Colon (tissue), 2 donors: ENCODE data around the gene NYAP1.

Experiments
- FAIRE-seq: peaks from 2 replicates; lab custom pipeline; 2012; peaks lifted over from hg19 to GRCh38; lab: Jason Lieb, UNC
- donor health status: control.
- donor health status: control.

NYAP1 gene

DNA sequence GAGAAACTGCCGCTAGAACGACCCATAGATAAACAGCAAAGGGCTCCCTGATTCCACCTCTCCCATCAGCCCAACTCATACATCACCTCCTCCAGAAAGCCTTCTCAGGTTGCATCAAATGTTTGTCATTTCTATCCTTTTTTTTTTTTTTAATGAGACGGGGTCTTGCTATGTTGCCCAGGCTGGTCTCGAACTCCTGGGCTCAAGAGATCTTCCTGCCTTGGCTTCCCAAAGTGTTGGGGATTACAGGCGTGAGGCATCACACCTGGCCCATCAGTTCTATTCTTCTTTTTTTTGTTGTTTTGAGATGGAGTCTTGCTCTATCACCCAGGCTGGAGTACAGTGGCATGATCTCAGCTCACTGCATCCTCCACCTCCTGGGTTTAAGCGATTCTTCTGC, 26.7 kb upstream of the NYAP1 start:
- FAIRE-seq, result no peak

DNA sequence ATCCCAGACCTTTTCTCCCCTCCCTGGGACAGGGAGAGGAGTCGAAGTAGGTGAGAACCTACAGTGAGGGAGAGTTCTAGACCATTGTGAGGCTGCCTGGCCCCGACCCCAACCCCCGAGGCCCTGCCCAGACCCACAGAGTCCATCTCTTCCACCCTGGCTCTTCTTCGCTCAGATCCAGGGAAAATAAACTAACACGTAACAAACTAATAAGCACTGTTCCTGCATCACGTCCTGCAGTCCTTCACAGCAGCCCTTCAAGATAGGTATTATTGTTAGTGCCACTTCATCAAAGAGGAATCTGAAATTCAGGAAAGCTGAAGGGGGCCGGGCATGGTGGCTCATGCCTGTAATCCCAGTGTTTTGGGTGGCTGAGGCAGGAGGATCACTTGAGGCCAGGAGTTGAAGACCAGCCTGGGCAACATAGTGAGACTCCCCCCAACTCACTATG, 19.5 kb upstream of the NYAP1 start, which contains the start of gene SPACDR:
Gene SPACDR, minus strand, starts transcription at position 51 of the 451 bp plus-strand sequence. CDS start 235 bp downstream, outside the sequence.
- no peak for FAIRE-seq

DNA sequence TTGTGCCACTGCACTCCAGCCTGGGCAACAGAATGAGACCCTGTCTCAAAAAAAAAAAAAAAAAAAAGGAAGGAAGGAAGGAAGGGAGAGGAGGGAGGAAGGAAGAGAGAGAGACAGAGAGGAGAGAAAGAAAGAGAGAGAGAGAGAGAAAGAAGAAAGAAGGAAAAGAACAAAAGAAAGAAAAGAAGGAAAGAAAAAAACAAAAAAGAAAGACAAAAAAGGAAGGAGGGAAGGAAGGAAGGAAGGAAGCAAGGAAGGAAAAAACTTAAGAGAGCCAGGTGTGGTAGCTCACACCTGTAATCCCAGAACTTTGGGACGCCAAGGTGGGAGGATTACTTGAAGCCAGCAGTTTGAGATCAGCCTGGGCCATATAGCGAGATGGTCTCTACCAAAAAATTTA, 18.9 kb upstream of the NYAP1 start:
- FAIRE-seq, result no peak

DNA sequence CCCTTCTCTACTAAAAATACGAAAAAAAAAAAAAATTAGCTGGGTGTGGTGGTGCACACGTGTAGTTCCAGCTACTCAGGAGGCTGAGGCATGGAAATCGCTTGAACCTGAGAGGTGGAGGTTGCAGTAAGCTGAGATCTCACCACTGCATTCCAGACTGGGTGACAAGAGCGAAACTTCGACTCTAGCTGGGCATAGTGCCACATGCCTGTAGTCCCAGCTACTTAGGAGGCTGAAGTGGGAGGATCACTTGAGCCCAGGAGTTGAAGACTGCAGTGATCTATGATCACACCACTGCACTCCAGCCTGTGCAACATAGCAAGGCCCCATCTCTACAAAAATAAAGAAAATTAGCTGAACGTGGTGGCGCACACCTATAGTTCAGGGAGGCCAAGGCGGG, 18.4 kb upstream of the NYAP1 start:
- no peak for FAIRE-seq

DNA sequence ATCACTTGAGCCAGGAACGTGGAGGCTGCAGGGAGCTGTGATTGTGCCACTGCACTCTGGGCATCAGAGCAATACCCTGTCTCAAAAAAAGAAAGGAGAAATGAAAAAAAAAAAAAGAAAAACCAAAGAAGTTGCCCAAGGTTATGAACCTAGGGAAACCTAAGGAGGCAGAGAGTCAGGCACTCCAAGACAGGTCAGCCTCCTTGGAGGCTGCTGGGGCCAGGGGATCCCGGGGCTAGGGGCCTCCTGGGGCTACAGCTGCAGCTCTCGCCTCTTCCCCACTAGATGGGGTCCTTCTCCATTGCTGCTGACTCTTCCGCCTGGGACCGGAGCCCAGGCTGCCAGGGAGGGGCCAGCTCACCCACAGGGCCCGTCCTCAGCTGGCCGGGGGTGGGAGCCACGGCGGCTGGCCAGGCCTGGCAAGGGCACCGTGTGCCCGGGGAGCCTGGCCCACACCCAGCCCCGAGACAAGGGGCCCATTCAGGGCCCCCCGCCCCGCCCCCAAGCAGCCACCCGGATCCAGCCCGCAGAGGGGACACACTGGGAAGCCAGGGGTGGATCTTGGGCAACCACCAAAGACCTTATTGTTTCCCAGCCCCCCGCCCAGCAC, 17.9 kb upstream of the NYAP1 start:
- no peak for FAIRE-seq

DNA sequence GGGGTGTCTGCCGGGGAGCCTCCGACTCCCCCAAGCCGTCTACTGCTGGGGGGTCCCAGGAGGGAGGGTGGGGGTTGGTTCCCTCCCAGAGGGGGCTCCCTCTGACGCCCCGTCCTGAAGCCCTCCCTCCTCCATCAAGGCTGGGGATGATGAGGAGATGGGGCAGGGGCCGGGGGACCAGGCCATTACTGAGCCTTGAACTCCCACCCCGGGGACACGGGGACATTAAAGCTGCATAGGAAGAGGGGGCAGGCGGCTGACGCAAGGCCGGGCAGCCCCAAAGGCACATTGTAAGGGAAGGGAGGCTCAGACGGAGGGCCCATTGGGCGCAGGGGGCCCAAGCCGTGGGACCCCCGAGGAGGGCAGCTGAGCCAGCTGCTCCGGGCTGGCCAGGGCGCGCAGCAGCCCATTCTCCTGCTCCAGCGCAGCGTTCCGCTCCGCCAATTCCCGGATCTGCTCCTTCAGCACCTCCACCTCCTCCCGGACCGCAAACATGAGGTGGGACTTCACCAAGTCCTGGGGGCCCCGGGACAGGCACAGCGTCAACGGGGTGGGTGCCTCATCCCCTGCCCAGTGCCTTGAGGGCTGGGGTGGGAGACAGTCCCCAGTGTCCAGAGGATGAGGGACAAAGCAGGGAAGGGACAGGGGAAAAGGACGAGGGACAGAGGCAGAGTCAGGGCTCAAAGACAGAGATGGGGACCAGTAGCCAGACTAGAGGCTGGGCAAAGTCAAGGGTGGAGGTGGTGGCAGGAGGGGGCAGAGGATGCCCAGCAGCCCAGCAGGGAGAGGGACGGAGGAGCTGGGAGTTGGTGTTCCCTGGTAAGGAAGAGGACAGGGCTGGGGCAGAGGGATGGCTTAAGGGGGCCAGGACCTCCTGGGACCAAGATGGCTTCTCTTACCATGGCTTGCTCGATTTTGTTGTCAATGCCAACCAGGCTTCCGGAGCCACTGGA, 16.8 kb upstream of the NYAP1 start:
- no peak for FAIRE-seq

DNA sequence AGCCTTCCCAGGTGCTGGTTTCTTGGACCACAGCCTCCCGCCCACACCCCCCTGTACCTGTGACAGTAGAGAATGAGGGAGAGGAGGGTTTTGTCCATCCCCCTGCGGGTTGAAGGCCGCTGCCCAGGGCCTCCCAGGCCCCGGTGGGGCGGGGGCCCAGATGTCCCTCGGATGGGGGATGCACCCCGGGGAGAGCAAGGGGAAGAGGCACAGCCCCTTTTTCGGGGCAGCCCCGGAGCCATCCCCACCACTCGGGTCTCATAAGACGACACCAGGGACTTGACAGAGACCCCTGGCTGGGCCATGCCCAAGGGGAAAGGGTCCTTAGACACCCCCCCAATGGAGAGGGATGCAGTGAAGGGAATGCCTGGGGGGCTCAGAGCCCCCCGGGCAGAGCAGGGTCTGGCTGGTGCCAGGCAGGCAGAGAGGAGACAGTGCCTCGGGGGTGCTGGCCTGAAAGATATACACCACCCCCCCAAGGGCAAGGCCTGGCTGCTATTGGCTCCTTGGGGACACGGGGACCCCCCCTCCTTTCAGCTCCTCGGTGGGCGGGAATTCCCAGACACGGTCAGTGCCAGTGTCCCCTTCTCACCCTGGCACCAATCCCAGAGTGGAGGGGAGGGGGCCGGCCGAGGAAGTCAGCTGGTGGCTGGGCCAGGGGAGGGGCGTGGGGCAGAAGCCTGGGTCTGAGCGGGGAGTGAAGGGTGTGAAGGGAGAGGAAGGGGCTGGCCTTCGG, 15.9 kb upstream of the NYAP1 start:
- FAIRE-seq, result no peak

DNA sequence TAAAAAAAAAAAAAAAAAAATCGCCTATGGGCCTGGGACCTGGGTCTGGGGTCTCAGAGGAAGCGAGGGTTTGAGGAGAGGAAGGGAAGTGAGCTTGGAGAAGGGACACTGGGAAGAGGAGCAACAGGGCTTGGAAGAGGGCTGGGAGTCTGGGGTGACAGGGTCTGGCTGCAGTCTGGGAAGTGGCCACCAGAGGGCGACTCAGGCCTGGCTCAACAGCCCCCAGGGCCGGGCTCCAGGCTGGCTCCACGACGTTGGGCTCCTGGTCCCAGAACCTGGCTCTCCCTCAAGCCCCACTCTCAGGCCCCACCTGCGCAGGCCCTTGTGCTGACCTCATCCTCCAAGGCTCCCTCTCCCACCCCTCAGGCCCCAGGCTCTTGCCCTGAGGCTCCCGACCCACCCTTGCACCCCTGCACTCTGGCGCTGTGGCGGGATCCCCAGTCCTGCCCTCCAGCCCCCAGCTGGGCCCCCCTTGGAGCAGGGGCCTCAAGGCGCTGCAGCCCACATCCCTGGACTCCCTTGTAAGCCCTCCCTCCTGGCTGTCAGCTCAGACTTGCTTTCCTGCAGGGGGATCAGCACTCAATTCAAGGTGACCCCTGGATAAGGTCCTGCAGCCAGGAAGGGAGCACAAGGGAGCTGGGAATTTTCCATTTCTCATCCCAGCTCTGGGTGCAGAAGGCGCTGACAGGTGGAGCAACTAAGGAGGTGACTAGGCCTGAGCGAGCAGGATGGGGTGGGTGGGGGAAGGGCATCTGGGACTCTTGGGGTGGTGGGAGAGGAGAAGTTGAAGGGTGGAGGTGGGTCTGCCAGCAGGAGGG, 14.3 kb upstream of the NYAP1 start:
- FAIRE-seq, result no peak

DNA sequence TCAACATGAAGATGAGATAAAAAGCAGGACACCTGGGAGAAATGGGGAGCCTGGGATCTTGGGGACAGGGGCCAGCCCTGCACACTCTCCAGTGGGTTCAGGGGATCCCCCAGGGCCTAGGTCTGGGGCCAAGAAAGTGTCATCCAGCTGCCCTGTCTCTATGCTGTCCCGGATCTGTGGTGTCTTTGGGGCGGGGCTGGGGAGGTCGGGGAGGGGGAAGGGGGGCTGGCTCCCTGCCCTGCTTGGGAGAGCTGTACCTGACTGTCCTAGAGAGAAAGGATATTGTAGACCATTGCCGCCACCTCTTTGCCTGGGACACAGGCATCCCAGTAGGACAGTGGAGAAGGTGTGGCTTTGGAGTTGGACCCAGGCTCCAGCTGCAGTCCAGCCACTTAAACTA, 12.7 kb upstream of the NYAP1 start:
- FAIRE-seq, result no peak

DNA sequence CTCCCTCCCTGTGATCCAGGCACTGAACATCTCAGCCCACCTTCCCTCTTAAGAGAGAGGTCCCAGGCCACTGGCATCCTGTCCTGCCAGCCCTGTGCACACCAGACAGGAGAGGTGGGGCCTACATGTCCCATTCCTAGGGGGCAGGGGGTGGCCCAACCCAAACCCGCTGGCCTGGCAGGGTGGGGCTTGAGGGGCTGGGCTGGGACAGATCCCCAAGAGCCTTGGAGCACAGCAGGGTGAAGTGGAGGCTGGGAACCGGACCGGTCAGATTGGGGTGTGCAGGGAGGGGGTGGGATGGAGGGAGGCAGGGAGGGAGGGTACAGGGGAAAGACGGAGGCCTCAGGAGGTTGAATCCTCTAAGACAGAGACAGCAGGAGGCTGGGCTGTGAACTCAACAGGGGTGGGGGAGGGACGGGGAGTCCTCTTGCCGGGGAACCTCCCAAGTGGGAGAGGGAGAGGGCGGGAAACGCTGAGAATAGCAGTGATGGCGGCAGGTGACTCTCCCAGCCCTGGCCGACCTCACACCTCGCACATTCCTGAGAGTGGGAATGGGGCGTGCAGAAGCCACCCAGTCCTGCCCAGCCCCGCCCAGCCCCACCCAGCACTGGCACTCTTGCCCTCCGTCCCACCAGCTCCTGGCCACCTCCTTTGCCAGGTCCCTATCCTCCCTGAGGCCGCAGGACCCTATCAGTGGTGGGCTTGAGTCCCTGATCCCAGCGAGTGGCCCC, 11.4 kb upstream of the NYAP1 start:
- FAIRE-seq, result no peak

DNA sequence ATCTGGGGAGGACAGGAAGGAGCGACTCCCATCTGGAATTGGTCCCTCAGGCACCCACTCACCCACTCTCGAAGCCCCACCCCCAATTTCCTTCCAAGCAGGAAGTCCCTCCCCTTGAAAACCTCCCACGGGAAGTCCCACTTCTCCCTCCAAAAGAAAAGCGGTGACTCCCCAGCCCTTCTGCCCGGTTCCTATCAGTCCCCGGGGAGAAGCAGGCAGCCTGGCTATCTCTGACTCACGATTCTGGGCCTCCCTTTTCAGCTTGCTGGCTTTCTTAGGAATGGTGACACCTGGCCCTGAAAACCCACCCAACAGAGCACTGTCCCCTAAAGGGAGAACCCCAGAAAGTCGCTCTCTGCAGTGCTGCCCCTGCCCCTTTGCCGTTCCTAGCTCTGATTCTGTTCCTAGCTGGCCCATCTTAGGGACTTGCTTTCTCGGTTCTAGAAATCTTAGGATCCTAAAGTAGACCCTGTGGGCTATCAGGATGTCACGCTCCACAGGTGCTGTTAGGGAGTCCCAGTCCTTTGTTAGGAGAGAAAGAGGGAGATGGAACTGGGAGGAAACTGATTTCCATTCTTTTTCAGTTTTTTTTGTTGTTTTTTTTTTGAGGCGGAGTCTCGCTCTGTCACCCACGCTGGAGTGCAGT, 10.8 kb upstream of the NYAP1 start:
- no peak for FAIRE-seq

DNA sequence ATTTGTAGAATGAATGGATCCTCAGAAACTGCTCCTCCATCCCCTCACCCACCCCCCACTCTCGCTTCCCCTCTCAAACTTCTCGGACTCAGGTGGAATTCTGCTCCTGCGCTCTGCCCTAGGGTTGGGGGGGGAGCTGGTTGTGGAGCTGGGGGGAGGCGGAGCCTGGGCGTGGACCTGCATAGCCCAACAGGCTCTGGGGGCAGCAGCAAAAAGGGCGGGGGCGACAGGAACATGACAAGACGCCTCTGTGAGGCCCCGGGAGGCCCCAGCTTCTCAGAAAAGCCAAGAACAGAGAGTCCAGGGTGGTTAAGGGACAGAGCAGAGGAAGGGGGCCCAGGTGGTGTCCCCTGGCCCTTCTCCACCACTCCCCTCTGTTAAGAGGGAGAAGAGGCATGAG, 8.2 kb upstream of the NYAP1 start:
- FAIRE-seq, result no peak

DNA sequence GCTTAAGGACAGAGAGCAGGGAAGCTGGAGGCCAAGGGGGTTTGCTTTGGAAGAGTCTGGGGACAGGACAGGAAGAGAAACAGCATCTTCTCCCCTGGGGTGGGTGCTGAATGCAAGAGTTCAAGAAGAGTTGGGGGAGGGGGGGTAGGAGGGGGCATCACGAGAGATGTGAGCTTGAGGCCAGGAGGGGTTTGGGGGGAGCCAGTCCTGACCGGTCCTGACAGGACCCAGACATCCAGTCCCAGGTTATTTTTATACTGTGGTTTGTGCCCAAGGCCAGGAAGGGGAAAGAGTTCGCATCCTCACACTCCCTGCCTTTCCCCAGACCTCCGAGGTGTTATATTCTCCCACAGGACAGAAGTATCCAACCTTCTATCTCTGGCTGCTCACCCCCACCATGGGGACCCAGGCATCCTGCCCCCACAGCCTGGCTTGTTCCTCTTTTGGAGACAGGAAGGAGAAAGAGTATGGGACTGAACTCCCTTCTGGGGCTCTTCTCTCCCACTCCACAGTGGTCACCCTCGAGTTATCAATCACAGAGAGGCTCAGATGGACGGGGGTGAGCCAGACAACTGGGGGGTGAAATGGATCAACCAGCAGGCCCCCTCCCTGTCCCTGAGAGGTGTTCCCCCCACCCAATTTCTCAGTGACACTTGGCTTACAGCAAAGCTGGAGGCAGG, 7.5 kb upstream of the NYAP1 start:
- FAIRE-seq, result no peak

DNA sequence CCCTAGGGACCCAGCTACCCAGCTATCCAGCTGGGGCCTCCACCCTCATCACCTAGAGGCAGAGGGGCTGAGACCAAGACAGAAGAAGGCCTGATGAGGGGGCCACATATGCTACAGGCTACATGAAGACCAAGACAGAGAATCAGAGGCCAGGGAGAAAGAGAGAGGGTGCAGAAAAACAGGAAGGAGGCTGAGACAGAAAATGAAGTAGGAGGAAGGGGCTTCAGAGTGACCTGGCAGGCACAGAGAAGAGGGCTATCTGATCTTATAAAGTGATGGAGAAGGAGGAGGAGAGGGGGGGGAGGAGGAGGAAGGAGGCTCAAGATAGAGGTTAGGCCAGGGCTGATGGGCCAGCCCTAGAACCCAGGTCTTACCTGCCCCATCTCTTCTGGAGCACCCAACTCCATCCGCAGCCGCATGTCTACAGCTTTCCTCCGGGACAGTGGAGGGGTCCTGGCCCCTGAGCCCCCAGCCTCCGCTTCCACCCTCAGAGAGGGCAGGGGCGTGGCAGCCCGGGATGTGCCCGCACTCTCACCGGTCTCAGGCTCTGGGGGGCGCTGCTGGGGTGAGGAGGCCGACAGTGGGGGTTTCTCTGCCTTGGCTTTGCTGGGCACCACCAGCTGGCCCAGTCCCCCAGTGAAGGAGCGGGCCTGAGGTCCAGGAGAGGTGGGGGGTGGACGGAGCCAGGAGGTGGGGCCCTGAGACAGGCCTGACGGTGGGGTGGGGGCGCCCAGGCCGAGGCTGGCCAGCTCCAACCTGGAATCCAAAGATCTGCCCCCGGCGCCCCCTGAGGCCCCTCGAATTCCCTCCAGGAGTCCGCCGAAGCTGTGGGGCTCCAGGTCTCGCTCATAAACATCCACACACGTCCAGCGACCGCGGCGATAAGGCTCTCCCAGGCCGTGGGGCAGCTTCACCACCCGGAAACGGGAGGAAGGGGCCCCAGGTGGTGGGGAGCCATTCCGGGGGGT, 6.5 kb upstream of the NYAP1 start:
- no peak for FAIRE-seq

DNA sequence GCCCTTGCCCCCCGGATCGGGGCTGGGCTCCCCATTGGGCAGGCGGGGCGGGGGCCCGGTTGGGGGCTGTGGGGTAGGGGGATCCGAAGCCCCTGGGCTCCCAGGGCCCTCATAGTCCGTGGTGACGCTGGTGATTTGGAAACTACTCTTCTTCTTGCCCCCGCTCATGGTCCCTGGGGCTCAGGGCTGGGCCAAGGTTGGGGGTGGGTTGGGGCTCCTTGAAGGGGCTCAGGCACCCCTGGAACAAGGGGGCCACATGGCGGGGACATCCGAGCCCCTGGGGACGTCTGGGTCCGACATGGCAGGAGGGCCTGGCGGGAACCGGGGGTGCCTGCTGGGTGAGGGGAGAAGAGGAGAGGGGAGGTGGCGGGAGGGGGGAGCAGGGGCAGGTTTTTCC, 5.9 kb upstream of the NYAP1 start:
- no peak for FAIRE-seq

DNA sequence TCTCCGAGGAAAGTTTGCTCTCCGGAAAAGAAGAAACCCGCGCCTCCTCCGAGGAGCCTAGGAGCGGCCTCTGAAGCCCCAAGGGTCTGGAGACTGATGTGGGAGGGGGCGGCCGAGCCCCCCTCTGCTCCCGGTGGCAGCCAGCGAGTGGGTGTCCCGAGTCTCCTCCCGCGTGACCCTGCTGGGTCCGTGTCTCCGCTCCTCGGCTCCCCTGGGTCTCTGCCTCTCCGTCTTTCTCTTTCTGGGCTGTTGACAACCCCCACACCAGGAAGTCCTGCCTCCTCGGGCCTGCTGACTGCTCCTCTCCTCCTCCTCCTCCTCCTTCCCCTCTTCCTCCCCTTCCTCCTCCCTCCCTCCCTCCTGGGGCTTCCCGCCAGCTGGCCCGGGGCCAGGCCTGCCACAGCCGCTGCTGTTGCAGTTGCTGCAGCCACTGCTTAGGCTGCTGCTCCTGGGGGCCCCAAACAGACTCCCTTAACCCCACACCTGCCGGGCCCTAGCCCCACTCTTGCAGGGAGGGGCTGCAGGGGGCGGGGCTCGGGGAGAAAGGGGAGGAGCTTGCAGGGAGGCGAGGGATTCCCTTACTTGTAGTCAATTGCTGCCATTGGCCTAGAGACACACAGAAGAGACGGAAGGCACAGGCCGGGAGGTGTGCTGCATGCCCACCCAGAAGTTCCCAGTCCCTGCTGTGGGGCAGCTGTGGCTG, 4.6 kb upstream of the NYAP1 start, which contains the start of gene TSC22D4:
Gene TSC22D4, minus strand, starts transcription at position 257 of the 703 bp plus-strand sequence. CDS start 1,176 bp downstream, outside the sequence.
- no peak for FAIRE-seq

DNA sequence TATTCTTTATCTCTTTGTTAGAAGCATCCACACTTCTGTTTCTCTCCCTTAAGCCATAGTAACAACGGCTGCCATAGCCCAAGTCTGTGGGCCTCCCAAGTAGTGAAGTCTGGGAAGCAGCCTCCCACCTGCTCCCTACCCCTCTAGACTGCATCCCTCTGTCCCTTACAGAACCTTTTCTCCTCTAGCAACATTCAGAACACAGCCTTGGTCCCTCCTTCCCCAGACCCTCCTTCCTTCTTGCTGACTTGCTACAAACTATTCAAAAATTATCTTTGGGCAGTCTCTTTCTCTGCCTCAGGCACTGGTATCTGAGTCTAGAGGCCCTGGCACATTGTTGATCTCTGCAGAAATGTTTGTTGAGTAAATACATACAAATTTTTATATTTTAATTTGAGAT, 2.3 kb upstream of the NYAP1 start:
- no peak for FAIRE-seq

DNA sequence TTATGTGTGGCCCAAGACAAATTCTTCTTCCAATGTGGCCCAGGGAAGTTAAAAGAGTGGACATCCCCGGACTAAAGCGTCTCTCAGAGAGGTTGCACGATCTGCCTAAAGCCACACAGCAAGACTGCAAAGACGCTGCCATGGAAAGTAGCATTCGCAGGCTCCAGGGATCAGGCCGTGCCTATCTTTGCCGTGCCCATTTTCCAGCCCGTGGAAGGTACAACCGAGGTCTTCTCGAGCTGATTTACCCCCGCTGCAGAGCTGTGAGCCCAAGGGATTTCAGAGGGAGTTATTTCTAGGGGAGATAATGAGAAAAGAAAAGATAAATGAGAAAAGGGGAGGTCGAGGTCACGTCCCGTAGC, 1.0 kb upstream of the NYAP1 start:
- FAIRE-seq, result no peak
